ENCODE measurements around the gene MYLK2. TPM values are rescaled to one million over a fixed set of nuclear protein-coding genes. Genes with fewer than 3 reads are reported as not detected.

The MYLK2 gene
- total and polyA plus RNA-seq, 2 of the 4 experiments (the other 2 are of a cell fraction): 0.18 to 0.27 TPM

DNA sequence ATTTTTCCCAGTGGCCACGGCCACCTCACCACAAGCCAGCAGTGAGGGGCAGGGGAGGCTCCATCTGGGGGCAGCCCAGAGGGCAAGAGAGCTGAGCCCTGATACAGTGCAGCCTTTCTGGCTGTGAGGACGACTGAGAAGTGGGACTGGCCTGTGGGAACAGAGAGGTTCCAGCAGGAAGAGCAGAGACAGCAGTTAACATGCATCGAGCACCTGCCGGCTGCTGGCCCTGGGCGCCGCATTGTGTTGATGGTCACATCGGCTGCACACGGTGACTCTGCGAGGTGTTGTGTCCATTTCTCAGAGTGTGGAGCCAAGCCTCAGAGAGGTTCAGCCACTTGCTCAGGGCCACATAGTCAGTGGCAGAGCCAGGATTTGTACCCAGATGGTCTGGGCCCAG, 16.4 kb downstream of the MYLK2 start:
- no peak for ATAC-seq (ENCODE audit: low read depth)
- POLR2A ChIA-PET (ENCODE audit: unreplicated experiment): no interaction called here
- in situ Hi-C loops (cut with MboI; ENCODE audit: low sequenced_read_pairs) (loop anchor here (25.0 kb wide), 2 partner anchors 652 to 827 kb away; partner anchors contain the start of gene C20orf203), intact Hi-C loops (cut with micrococcal nuclease) (no loop called here), dilution Hi-C loops (cut with HindIII; ENCODE audit: low sequenced_read_pairs, unreplicated experiment) (no loop called here)
- no TSS peak for BruUV-seq (replicated peaks)
- Histone ChIP-seq H3K4ac (ENCODE audit: low read depth, low read length) (peak overlapping the region; percentile 54; the same call in 1 of the 2 replicates), H4K20me1 (ENCODE audit: insufficient read depth, low read length) (peaks cover 28% of the 10 kb centered on the region), H3K23ac (ENCODE audit: low read depth, low read length) (no peak overlapping the region), H4K91ac (ENCODE audit: insufficient read depth, low read depth, low read length) (peak overlapping the region; percentile 4; the same call in 1 of the 2 replicates), H2AK9ac (replicated peaks; ENCODE audit: low read depth, low read length, poor library complexity) (peak overlapping the region; percentile 48), H2AK5ac (ENCODE audit: low read depth, low read length) (peak overlapping the region; percentile 63; the same call in 1 of the 2 replicates), H3K18ac (ENCODE audit: low read depth, low read length) (no peak overlapping the region), H3K56ac (ENCODE audit: extremely low read depth, insufficient read depth, low read length) (no peak overlapping the region), H3K4me3 (ENCODE audit: insufficient read depth, low read depth, low read length) (no peak overlapping the region), H3K9me3 (ENCODE audit: control insufficient read depth, insufficient read depth, low read length) (no peaks in the 10 kb centered on the region), H3K14ac (replicated peaks; ENCODE audit: low read depth, low read length) (no peak overlapping the region), H3K36me3 (ENCODE audit: control insufficient read depth, insufficient read depth, low read length) (no peaks in the 10 kb centered on the region), H2BK15ac (ENCODE audit: low read depth, low read length) (no peak overlapping the region; the same call in 2 of the 3 replicates), H3K4me1 (ENCODE audit: control insufficient read depth, insufficient read depth, low read length) (peaks cover 15% of the 10 kb centered on the region), H3K27ac (ENCODE audit: insufficient read depth, low read length) (no peak overlapping the region), H2BK5ac (ENCODE audit: low read depth, low read length, poor library complexity, severe bottlenecking) (no peak overlapping the region), H3K9ac (ENCODE audit: low read depth, low read length) (no peak overlapping the region), H2BK20ac (ENCODE audit: low read depth, low read length) (0 out of 2 replicates have a peak overlapping the region, but pooled peaks have one; percentile 37), H4K8ac (ENCODE audit: low read depth in 2 of 2, low read length in 2 of 2) (no peak overlapping the region), H3K4me2 (ENCODE audit: low read depth, low read length) (no peak overlapping the region), H2AFZ (replicated peaks; ENCODE audit: low read length, poor library complexity) (no peak overlapping the region), H2BK120ac (ENCODE audit: low read depth, low read length) (0 out of 2 replicates have a peak overlapping the region, but pooled peaks have one; percentile 26), H3K79me1 (ENCODE audit: low read depth in 1 of 2, low read length in 2 of 2) (0 out of 4 replicates have a peak, but pooled peaks cover 0 to 4% of the 10 kb centered on the region in 2 experiments), H4K5ac (ENCODE audit: low read depth, low read length) (no peak overlapping the region), H3K9me1 (ENCODE audit: insufficient read depth, low read length) (peaks cover 28% of the 10 kb centered on the region), H3K27me3 (ENCODE audit: control insufficient read depth, insufficient read depth, low read length) (peaks cover 3% of the 10 kb centered on the region; the same call in 1 of the 2 replicates)
- DNase-seq: no peak
- 77% methylated on average over 3 of the region's 9 CpGs; no CpG with 5 or more reads in 1 of the 2 experiments for WGBS, 2 experiments (ENCODE audit: extremely low coverage in 2 of 2, insufficient read length in 1 of 2)
- no peak for TF ChIP-seq SMC3 (IDR thresholded peaks at IDR 0.05; ENCODE audit: low read depth, low read length)
- no peak for TF ChIP-seq BHLHE40 (IDR thresholded peaks at IDR 0.05; ENCODE audit: low read depth, low read length)
- TF ChIP-seq MAFK (IDR thresholded peaks at IDR 0.05; ENCODE audit: low read depth, low read length): no peak
- TF ChIP-seq ELK1 (IDR thresholded peaks at IDR 0.05; ENCODE audit: borderline replicate concordance, low read depth, low read length): no peak
- TF ChIP-seq, protein P1, sequence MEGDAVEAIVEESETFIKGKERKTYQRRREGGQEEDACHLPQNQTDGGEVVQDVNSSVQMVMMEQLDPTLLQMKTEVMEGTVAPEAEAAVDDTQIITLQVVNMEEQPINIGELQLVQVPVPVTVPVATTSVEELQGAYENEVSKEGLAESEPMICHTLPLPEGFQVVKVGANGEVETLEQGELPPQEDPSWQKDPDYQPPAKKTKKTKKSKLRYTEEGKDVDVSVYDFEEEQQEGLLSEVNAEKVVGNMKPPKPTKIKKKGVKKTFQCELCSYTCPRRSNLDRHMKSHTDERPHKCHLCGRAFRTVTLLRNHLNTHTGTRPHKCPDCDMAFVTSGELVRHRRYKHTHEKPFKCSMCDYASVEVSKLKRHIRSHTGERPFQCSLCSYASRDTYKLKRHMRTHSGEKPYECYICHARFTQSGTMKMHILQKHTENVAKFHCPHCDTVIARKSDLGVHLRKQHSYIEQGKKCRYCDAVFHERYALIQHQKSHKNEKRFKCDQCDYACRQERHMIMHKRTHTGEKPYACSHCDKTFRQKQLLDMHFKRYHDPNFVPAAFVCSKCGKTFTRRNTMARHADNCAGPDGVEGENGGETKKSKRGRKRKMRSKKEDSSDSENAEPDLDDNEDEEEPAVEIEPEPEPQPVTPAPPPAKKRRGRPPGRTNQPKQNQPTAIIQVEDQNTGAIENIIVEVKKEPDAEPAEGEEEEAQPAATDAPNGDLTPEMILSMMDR (conservative IDR thresholded peaks at IDR 0.05; ENCODE audit: low read depth, low read length): no peak
- TF ChIP-seq FOS (IDR thresholded peaks at IDR 0.05; ENCODE audit: low read depth, low read length): no peak
- no peak for TF ChIP-seq RFX5 (IDR thresholded peaks at IDR 0.05; ENCODE audit: low read depth, low read length)
- no peak for TF ChIP-seq CEBPB (IDR thresholded peaks at IDR 0.05; ENCODE audit: low read depth, low read length)
- TF ChIP-seq NFE2L2 (IDR thresholded peaks at IDR 0.05; ENCODE audit: low read depth, low read length): no peak
- TF ChIP-seq RAD21 (IDR thresholded peaks at IDR 0.05; ENCODE audit: low read length): no peak
- no peak for TF ChIP-seq MAZ (IDR thresholded peaks at IDR 0.05; ENCODE audit: borderline replicate concordance, low read depth, low read length)
- TF ChIP-seq USF2 (IDR thresholded peaks at IDR 0.05; ENCODE audit: low read depth, low read length): no peak
- no peak for TF ChIP-seq MXI1 (IDR thresholded peaks at IDR 0.05; ENCODE audit: borderline replicate concordance, low read depth, low read length)
- no peak for TF ChIP-seq RCOR1 (IDR thresholded peaks at IDR 0.05; ENCODE audit: insufficient replicate concordance, low read length)
- TF ChIP-seq POLR2A (IDR thresholded peaks at IDR 0.05; ENCODE audit: low read depth, low read length): no peak
- no peak for TF ChIP-seq CHD1 (IDR thresholded peaks at IDR 0.05; ENCODE audit: low read depth, low read length)
- CTCF ChIA-PET: interaction anchor here (1.0 to 3.5 kb wide), 2 partner anchors 11 to 12 kb away, joined by 3 to 12 read pairs; no protein-coding TSS in a partner anchor

All from IMR-90 (cell line).